HG03060 (cell line): ENCODE data around the gene SHROOM3.

Source experiments
- ATAC-seq: cut with Tn5 transposase; IDR thresholded peaks from one replicate; pipeline ENCODE4 v1.9.1; 2021; ENCODE audit warnings: low read depth, moderate number of reproducible peaks; ENCODE audit not compliant: unreplicated experiment

The SHROOM3 gene

DNA sequence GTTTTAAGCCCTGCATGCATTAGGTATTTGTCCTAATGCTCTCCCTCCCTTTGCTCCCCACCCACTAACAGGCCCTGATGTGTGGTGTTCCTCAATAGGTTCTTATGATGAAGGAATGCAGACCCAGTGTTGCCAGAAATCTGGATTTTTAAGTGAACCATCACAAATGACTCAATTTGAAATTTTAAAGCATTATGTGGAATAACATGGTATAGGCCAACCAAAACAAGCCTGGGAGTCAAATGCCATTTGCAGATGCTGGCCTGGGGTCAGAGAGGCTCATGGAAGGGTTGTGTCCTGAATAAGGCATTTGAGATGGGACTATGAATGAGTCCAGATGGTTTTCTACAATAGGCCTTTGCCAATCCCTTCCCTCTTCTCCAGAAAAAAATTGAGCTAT is 179.6 kb downstream of the SHROOM3 start:
- no peak for ATAC-seq

DNA sequence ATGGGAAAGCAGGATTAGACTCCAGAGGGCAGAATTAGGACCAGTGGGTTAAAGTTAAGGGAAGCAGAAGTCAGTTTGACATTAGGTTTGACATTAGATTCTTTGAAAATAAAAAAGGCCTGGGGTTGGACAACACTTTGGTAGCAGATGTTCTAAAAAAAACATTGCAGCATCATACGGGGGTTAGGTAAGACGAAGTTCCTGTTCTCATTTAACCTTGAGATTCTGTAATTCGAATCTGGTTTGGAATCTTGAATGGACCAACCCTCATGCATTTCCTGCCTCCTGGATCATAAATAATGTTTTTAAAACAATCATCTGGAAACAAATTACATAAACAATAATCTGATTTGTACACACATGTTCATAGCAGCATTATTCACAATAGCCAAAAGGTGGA is 181.0 kb downstream of the SHROOM3 start:
- no peak for ATAC-seq

DNA sequence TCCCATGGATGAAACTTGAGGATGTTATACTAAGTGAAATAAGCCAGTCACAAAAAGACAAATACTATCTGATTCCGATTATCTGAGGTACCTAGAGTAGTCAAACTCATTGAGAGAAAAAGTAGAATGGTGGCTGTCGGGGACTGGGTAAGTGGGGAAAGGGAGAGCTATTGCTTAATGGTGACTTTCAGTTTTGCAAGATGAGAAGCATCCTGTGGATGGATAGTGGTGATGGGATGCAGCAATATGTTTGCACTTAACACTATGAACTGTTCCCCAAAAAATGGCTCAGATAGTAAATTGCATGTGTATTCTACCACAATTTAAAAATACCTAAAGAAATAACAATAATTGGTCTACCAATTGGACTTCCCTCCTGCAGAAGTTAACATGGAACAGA is 181.5 kb downstream of the SHROOM3 start:
- ATAC-seq = no peak

DNA sequence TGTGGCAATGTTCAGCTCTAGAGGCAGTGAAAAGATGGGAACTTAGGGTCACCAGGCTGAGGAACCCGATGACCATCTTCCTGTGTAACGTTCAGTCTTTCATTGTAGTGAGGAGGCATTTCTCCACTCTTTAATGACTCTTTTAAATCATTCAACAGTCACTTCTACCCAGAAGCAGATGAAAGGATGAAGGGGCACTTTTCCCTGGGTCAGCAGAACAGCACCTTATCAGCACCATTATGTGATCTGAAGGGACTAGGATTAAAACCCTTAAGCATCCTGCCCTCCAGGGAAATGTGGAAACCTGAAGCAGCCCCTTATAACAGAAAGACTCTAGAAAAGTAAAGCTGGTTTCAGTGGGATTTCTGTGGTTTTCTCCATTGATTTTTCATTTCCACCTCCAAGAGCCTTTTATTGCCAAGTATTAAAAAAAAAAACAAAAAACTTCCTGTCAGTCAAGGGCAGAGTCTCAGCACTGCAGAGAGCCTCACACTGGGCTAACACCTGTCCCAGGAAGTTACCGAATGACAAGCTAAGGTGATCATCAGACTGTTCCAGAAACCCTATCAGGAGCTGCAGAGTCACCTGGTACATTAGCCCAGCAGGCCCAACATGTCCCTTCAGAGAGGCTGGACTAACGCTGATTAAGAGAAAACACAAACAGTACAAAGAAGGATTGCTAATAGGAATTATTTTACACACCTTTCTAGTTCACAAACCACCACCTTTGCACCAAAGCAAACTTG is 185.9 kb downstream of the SHROOM3 start:
- no peak for ATAC-seq

DNA sequence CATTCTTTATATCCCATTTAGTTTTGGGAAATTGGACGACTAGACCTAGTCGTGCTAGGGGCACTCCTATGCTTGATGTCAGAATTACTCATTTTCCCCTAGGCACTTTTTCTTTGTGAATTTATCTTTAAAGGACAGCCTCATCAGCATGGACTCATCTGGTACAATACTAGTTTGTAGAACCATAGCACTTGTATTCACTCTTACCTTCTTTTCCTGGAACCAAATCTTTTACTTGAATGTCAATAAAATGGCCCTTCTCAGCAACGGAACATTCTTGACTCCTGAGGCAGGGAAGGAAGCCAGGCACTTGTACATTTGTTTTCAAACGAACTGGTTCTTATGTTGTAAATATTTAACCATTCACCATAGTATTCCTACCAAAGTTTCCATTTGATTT is 187.1 kb downstream of the SHROOM3 start:
- ATAC-seq = no peak

DNA sequence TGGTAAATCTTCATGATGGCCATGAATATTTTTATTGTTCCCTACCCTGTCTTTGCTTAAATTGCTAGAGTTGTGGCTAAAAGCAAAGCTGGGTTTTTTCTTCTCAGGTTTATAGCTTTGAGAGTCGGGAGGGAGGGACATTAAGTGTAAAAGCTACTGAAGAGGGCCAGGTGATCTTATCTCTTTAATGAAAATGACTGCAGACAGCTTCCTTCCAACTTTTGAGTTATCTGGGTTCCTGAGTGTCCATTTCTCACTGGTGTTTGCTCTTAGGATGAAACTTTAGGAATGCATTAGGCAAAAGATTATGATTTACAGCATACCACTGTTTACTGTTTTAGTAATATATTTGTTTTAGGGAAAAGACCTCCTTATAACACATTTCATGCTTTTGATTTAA is 187.7 kb downstream of the SHROOM3 start:
- ATAC-seq = no peak

DNA sequence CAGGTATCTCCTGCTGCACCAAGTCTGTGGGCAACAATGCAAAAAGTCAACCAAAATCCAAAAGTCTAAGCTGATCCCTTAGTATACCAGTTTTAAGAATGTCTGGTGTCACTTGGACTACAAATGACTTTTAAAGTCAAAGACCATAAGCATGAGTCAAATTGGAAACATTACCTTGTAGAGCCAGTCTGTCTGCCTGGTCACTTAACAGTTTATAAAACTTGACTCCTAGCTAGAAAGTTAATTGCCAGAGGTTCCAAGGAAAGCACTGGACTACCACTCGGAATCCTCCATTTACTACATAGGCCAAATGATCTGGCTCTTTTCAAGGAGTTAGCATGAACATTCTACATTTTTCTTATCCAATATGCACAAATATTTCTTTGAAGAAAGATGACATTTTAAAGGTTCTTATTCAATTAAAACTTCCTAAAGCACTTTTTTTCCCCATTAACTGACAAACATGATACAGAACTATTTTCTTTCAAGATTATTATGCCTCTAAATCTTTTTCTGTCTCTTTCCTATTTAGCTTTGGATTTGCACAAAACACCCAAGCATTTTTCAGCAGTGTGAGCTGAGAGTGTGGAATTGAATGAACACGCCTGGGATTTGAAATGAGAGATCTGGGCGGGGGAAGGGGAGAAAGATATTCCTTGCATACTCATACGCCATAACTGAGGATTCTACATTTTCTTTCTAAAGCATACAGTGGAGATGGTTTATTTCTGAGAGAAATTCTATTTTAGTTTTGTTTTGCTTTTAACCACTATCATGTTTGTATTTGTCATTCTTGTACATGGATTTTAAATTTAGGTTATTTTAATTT is 188.4 kb downstream of the SHROOM3 start:
- ATAC-seq = no peak

DNA sequence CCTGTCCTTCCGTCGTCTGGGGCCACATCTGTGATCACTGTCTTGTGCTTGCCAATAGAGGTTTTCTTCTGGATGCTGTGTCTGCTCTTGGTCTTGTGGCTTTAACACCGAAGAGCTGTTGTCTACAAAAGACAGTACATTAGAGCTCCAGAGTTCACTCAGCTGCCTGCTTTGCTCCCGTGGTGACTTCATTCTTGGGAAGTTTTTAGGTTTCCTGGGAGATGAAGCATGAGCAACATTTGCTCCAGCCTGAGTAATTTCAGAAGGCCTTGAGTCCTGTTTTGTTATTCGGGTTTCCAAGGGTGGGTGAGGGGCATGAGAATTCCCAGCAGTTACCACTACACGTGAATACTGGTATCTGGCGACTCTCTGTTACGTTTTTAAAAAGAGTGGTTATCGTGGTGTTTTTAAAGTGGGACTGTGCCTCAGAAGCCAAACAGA is 189.2 kb downstream of the SHROOM3 start:
- no peak for ATAC-seq

DNA sequence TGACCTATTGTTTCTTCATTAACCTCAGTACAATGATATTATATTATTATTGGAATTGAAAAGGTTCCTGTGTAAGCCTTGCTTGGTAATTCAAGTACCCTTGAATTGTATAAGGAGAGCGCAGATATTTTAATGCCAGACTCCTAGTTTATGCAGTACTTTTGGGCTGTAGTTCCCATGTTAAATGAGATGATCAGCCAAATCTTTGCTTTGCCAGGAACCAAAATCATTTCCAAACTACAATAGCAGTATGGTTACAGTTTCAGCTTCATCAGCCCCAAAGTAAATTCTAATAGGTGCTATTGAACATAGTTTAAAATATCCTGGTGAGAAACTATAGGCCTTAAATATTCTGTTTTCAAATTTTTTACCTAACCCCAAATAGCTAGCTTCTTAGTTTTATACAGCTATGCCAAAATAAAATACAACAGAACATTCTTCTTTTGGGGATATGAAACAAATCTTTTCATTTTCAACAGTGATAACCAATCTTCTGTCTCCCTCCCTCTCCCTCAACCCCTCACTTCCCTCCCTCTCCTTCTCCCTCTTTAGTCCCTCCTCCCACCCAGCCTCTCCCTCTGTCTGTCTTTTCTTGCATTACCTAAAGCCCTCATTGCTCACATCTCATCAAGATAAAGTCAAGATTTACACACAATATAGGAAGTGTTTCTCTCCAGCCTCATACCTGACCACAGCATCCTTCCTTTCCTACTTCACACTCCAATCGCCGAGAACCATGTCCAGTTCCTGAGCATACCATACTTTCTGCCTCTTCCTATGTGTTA is 190.1 kb downstream of the SHROOM3 start:
- ATAC-seq = no peak

DNA sequence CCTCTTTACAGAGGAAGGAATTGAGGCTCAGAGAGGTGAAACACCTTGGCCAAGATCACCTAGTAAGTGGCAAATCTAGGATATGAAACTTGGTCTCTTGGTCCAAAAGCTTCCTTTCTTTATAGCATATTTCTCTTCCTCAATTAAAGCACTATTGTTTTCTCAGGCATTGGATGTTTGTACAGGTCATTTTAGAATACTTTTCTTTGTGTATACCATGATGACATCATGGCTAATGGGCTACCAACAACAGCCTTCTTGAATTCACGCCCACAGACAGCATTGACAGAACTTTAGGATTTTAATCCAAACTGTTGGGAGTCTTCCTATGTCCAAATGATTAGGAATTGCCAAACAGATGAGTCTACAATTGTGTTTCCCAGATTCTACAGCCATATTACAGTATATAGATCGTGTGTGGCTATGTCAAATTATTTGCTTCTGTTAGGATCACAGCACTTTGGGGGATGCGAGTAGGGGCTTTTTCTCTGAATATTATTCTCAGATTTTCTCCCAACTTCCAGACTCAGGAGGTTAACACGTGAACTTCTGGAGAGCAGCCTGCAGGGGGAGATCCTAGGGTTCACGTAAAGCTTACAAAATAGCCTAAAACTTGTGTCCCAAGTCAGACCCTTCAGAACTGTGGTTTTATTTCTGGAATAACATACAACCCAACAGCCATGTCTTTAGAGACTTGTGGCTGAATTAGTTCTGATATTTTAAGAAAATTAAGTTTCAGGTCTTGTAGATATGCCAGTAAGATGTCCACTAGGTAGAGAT is 191.8 kb downstream of the SHROOM3 start:
- no peak for ATAC-seq

DNA sequence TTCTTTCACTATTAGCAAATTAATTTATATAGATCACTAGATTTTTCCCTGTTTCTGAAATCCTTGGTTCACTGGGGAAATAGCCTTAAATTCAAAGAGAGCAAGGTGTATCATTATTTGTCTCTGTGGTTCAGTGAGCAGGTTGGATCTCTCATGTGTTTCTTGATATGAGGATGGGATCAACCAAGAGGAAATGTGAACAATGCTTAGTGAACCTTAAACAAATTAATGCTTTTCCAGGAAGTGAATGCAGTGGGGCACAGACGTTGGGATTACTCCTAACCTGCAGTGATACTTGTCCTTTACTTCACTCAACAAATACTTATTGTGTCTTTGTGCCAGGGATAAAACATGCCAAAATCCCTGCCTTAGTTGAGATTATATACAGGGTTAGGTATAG is 193.2 kb downstream of the SHROOM3 start:
- ATAC-seq = no peak

DNA sequence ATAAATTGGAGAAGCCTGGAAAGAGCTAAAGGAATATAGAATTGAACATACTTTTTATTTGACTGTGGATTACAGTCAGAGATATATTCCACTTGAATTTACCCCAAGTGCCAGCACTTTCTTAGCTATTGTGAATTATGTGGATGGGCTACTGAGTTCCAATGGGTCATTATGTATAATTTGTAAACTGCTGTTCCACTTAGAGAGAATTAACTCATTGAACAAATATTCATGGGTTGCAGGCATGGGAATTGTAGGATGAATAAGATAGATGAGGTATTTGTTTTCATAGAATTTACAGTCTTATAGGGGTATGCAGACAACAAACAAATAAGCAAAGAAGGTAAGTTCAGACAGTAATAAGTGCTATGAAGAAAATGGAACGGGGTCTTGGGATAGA is 195.7 kb downstream of the SHROOM3 start:
- no peak for ATAC-seq

DNA sequence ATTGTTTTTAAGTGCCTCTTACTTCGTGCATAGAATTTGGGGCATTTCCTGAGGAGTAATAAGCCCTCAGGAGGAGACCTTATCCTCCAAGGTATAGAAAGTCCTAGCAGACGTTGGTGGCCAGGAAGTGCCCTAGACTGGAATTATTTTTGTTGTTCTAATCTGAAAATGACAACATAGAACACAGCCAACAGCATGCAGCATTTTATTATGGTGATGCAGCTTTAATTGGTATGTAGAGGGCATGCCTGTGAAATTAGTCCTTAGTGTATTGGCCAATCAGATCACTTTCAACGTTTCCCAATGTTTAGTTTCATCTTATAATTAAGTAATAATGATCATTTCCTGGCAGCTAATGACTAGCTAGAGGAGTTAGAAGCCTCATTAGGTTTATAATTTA is 199.2 kb downstream of the SHROOM3 start:
- no peak for ATAC-seq

DNA sequence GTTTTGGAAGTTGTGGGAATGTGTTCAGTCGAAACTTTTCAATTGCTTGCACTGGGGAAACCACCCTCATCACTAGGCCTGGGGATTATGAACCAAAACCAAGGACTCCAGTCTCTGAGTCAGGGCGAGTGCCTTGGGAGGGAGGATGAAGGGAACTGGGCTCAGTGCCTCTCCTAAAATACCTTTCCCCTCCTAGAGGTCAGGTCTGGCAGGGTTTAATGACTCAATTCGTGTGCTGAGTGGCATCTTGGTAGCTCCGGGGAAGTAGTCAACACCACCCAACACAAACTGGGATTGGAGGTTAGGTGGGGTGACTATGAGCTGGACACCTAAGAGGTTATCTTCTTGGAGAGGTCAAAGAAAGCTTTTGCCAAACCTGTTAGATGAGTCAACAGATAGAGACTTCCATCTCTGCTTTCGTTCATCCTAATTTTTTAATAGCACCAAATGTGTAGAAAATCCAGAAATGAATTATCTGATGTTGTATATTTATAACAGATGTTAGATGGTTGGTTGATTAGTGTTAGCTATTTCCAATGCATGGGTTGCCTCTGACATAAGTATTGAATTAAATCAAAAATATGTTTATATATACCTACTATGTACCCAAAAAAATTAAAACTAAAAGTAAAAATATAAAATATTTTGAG is 202.8 kb downstream of the SHROOM3 start:
- no peak for ATAC-seq

DNA sequence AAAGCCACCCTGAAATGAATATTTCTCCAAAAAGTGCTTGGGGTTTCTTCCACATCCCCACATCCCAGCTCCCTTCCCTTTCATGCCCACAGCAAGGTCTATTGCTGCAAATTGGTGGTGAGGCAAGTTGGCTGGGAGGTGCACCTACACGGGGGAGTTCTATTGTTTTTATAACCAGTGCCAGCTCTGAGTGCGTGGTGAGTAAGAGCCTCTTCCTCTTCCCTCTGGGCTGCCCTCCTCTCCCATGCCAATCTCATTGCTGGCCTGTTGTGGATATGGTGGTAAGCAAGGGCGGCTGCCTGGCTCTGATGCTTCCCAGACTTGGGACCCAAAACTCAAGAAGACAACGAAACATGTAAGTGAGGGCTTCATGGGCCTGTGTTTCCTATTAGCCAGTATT is 204.3 kb downstream of the SHROOM3 start:
- ATAC-seq = no peak

DNA sequence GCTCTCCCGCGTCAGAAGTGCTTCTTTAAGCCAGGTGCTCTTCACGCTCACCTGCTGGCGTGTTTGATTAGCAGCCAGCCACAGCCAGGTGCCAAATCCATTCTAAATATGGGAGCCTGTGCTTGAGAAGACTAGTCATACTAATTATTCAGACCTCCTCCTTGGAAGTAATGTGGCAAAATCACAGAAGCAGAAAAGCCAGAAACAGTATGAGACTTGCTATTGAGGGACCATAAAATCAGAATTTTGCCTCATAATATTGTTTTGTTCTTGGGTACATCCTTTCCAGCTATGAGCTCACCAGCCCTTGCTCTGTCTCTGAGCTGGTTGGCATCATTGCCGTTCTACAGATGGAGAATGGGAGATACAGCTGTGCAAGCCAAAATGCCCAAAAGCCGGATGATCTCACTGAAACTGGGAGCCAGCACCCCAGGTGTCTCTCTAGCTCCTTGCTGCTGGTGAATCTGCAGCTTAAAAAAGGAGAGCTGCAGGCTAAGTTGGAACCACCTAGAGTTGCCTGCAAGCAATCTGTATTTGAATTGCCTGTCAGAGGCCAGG is 205.4 kb downstream of the SHROOM3 start:
- ATAC-seq = no peak

DNA sequence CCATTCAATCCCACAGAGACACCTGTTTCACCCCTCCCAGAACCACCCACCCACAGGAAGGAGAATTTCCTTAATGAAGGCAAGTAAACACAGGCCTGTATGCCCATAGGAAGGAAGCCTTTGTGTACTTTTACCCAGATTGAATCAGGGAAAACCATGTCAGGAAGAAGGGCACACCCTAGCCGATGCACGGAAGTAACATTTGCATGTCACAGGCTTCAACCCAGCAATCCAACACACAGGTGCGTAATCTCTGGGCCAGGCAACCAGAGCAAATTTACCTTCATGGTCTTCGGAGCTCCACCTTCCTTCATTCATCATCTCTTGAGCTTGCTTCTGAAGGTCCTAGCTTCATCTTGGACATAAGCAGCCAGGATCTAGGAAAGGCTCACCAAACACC is 206.3 kb downstream of the SHROOM3 start:
- ATAC-seq = no peak

DNA sequence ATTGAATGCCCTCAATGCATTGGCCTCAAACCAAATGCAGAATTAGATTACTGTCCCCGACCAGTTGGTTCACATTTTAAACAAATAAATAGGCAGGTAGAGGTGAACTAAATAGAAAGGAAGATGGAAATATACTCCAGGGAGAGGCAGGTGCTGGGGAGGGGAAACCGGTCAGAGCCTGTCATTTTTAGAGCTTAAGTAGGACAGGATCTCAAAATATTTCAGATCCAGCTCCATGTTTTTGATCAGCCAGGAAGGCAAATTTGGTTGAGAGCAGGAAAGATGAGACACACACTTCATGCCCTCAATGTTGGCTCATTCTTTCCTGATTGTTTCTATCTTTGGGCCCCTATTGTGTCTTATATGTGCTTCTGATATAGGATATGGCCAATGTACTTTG is 206.7 kb downstream of the SHROOM3 start:
- no peak for ATAC-seq

DNA sequence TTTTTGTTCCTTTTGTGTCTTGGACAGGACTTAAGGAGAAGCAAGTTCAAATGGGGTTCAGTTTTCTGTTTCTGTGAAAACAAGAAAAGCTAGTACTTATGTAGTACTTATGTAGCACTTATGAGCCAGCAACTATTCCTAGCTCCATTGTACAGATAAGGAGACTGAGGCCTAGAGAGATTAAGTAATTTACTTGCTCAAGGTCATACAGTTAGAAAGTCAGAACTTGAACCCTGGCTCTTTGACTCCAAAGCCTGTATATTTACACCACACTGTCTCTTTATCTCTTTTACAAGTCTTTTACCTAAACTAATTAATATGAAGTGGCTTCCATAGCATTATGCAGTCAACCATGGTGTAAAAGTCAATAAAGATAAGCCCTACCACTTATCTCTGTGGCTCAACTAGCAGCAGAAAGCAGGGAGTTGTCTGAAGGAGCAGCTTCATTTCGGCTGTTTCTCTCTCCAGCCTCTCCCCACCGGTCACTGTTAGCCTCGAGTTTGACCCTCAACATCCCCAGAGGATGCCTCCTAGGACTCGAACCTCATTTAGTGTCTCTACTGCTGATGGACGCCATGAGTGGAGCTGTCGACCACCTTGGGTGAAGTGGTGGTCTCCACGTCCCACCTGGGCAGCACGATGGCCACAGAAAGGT is 209.9 kb downstream of the SHROOM3 start:
- no peak for ATAC-seq
